Transverse colon (tissue), 4 donors: Measurements from ENCODE around the gene TMEM184A. TPM values are rescaled to one million over a fixed set of nuclear protein-coding genes. Genes with fewer than 3 reads are reported as not detected.

ENCODE experiments used
- DNase-seq: peaks from one replicate; pipeline ENCODE4 v3.0.0-alpha.2; 2019
- H3K27ac ChIP-seq, 4 donors: fragments of 200-600 bp; sonication (generic); 2 replicates each; pipeline ENCODE4 v1.5.1; 2016 to 2018; ENCODE audit warnings: inconsistent platforms in 4 of 4
- H3K27me3 ChIP-seq: fragments of 200-600 bp; sonication (generic); 2 replicates; pipeline ENCODE4 v1.5.1; 2017; ENCODE audit warnings: inconsistent platforms
- H3K36me3 ChIP-seq, 4 donors: fragments of 200-600 bp; sonication (generic); 2 replicates each; pipeline ENCODE4 v1.5.1; 2017 to 2019; ENCODE audit warnings: inconsistent platforms in 4 of 4
- H3K4me1 ChIP-seq, 4 donors: fragments of 200-600 bp; sonication (generic); 2 replicates each; pipeline ENCODE4 v1.5.1; 2017 to 2020; ENCODE audit warnings: inconsistent platforms in 4 of 4
- H3K4me3 ChIP-seq, 4 donors: fragments of 200-600 bp; sonication (generic); 1 replicate in 1 of 4; 2 replicates in 3 of 4; pipeline versions ENCODE4 v1.5.1 to v1.6.1; 2017 to 2019; ENCODE audit warnings: inconsistent platforms in 4 of 4
- H3K9me3 ChIP-seq, 2 donors: fragments of 200-600 bp; sonication (generic); 2 replicates each; pipeline ENCODE4 v1.5.1; 2017 to 2019; ENCODE audit warnings: inconsistent platforms in 2 of 2
- CTCF ChIP-seq, 5 experiments: fragments of 200-600 bp in 3 of 5; fragments of 450-650 bp in 2 of 5; sonication (generic) in 3 of 5; IDR thresholded peaks; 1 replicate in 2 of 5; 2 replicates in 3 of 5; pipeline ENCODE4 v1.5.1; 2016 to 2017; ENCODE audit warnings: antibody characterized with exemption in 5 of 5, inconsistent platforms in 3 of 5, mild to moderate bottlenecking in 2 of 5, moderate library complexity in 1 of 5
- EP300 ChIP-seq: sonication (generic); formaldehyde crosslinking; IDR thresholded peaks from one replicate; pipeline ENCODE4 v1.6.1; 2017; ENCODE audit warnings: antibody characterized with exemption, low read depth
- POLR2A ChIP-seq: fragments of 450-650 bp; IDR thresholded peaks from one replicate; pipeline ENCODE4 v1.6.1; 2016; ENCODE audit warnings: antibody characterized with exemption, mild to moderate bottlenecking, moderate library complexity
- POLR2AphosphoS5 ChIP-seq, 3 donors: sonication (generic); formaldehyde crosslinking; IDR thresholded peaks; one replicate each; pipeline ENCODE4 v1.6.1; 2016; ENCODE audit warnings: antibody characterized with exemption in 3 of 3
- WGBS, 2 donors: methylation state at CpG; one replicate each; pipeline ENCODE4 v1.1.5; 2018; ENCODE audit warnings: low coverage in 1 of 2; 5-methylcytosine and 5-hydroxymethylcytosine counted together
- in situ Hi-C, 4 donors: fragments of 200-750 bp; cut with MboI; loops; one replicate each; pipeline versions ENCODE4 v1.15.0 to v1.15.1; 2017; ENCODE audit warnings: low sequenced_read_pairs in 3 of 4, low pct_ligation_motif_present in 1 of 4, low pct_unique_long_range_greater_than_20kb in 1 of 4
- intact Hi-C: fragments of 100-400 bp; cut with DNase I; formaldehyde crosslinking; loops from one replicate; pipeline ENCODE4 v1.15.1; 2023; ENCODE audit warnings: low total_unique reads
- total RNA-seq, 4 donors: library from RNA; depleted of rRNA; stranded (reverse); fragments of >200 nt; gene quantifications; one replicate each; pipeline ENCODE4 v1.1.0, GENCODE V29; 2016

TMEM184A gene
- total RNA-seq, 4 donors from 2014 or later, result 49.9 to 151 (median 94.1) TPM

- in situ Hi-C loops (no loop called here), intact Hi-C loops (no loop called here)
- WGBS, 2 donors, result 95% methylated on average over 26 of the region's 26 CpGs; no CpG with 5 or more reads in 1 of the 2 donors
Measured at GRCh38 chr7:1493571-1493970, 62.4 kb downstream of the TMEM184A start.

GRCh38 chr7:1493129-1493528, 62.9 kb downstream of the TMEM184A start:
- WGBS, 2 donors, result 87 to 94% methylated on average over 13 to 20 of the region's 20 CpGs
- no peak for DNase-seq
- H3K9me3 ChIP-seq, result no peaks in the 10 kb centered on the region
- H3K4me3 ChIP-seq, result no peak overlapping the region
- no peaks in the 10 kb centered on the region for H3K4me1 ChIP-seq
- peaks cover 0 to 25% (median 8%) of the 10 kb centered on the region in 4 donors for H3K36me3 ChIP-seq
- H3K27ac ChIP-seq, result no peak overlapping the region
- H3K27me3 ChIP-seq, result no peaks in the 10 kb centered on the region
- intact Hi-C loops, result no loop called here
- TF ChIP-seq EP300, result no peak
- TF ChIP-seq POLR2A, result no peak
- no peak for TF ChIP-seq CTCF (IDR thresholded peaks at IDR 0.05)
- no peak for TF ChIP-seq POLR2AphosphoS5 (IDR thresholded peaks at IDR 0.05)
- in situ Hi-C loops, result no loop called here

More at GRCh38 chr7:1493571-1493970, 62.4 kb downstream of the TMEM184A start:
- Histone ChIP-seq H3K27me3 (no peaks in the 10 kb centered on the region), H3K9me3 (no peaks in the 10 kb centered on the region), H3K36me3 (peaks cover 0 to 28% (median 8%) of the 10 kb centered on the region in 4 donors), H3K27ac (no peak overlapping the region), H3K4me3 (no peak overlapping the region), H3K4me1 (no peaks in the 10 kb centered on the region)
- no peak for TF ChIP-seq POLR2AphosphoS5 (IDR thresholded peaks at IDR 0.05)
- TF ChIP-seq EP300, result no peak
- TF ChIP-seq POLR2A, result no peak
- no peak for TF ChIP-seq CTCF (IDR thresholded peaks at IDR 0.05)
- no peak for DNase-seq

- in situ Hi-C loops, result no loop called here
- H3K4me1 ChIP-seq, result no peaks in the 10 kb centered on the region
- TF ChIP-seq CTCF (IDR thresholded peaks at IDR 0.05), result no peak
- no peak for TF ChIP-seq EP300
- no peak for TF ChIP-seq POLR2A
- TF ChIP-seq POLR2AphosphoS5 (IDR thresholded peaks at IDR 0.05), result no peak
- intact Hi-C loops, result no loop called here
- no peak overlapping the region for H3K4me3 ChIP-seq
- no peak for DNase-seq
- H3K27me3 ChIP-seq, result no peaks in the 10 kb centered on the region
- peaks cover 0 to 21% (median 10%) of the 10 kb centered on the region in 4 donors for H3K36me3 ChIP-seq
- H3K27ac ChIP-seq, result no peak overlapping the region
- no peaks in the 10 kb centered on the region for H3K9me3 ChIP-seq
- 84 to 100% methylated on average over 4 to 33 of the region's 33 CpGs for WGBS, 2 donors
Measured at GRCh38 chr7:1492640-1493039, 63.4 kb downstream of the TMEM184A start.

Other genes starting within 250 kb of the TMEM184A start
- 100 to 1,000 TPM in 2 of 4 donors, 10 to 100 TPM in 2; 67.6 to 181 (median 97.0) TPM for gene MICALL2, start 96.7 kb downstream of the TMEM184A start, total RNA-seq
- gene INTS1, start 51.8 kb downstream of the TMEM184A start, total RNA-seq, result 100 to 1,000 TPM in 1 of 4 donors, 10 to 100 TPM in 3; 50.3 to 134 (median 71.4) TPM
- gene MAFK, start 25.5 kb downstream of the TMEM184A start, total RNA-seq, result 100 to 1,000 TPM in 1 of 4 donors, 10 to 100 TPM in 3; 22.9 to 103 (median 44.0) TPM
- 10 to 100 TPM in 3 of 4 donors, 1 to 10 TPM in 1; 7.1 to 41.9 (median 27.6) TPM for gene PSMG3, start 13.8 kb upstream of the TMEM184A start, total RNA-seq
- under 1 TPM in 3 of 4 donors, not detected in 1; 0.14 to 0.60 (median 0.32) TPM for gene ELFN1, start 114.1 kb upstream of the TMEM184A start, total RNA-seq